ENCODE data around the gene CLN3. TPM values are rescaled to one million over a fixed set of nuclear protein-coding genes. Genes with fewer than 3 reads are reported as not detected.
A peak's percentile ranks its signal among the peaks of the same experiment; 100 is the strongest.
"Not testable (repeated sequence)": the region's sequence is repeated elsewhere in the genome, so short reads cannot be mapped to it uniquely, and the experiment has no call there.

CLN3 gene
- total RNA-seq, 4 donors from 2014 or later = 80.2 to 294 (median 154) TPM

GRCh38 chr16:28491230-28491969 is 474 bp downstream of the CLN3 start:
- Histone ChIP-seq H3K4me1 (peaks cover 5 to 64% (median 31%) of the 10 kb centered on the region in 4 donors), H3K27me3 (no peaks in the 10 kb centered on the region), H3K36me3 (peaks cover 0 to 16% (median 8%) of the 10 kb centered on the region in 4 donors), H3K27ac (peak overlapping the region; percentile 89 to 98 (median 95)), H3K9me3 (no peaks in the 10 kb centered on the region), H3K4me3 (peak overlapping the region; percentile 61 to 100 (median 86))
- TF ChIP-seq EP300 (IDR thresholded peaks at IDR 0.05; ENCODE audit: low read depth) (no peak), CTCF (IDR thresholded peaks at IDR 0.05) (peak; percentile 21 to 54 (median 30))
- in situ Hi-C loops (cut with MboI; ENCODE audit: low pct_ligation_motif_present in 1 of 4, low pct_unique_long_range_greater_than_20kb in 1 of 4, low sequenced_read_pairs in 3 of 4) = no loop called here
- intact Hi-C loops (cut with DNase I; ENCODE audit: low total_unique reads) = loop anchor here (1.0 kb wide), 1 partner anchor 47 kb away; the partner anchor contains the start of gene NUPR1
- 0 to 2% methylated on average over 2 to 42 of the region's 42 CpGs for WGBS, 2 donors (ENCODE audit: low coverage in 1 of 2)
- peak; percentile 53 for DNase-seq

GRCh38 chr16:28486266-28486665 is 5.6 kb downstream of the CLN3 start:
- H3K27ac ChIP-seq = no peak overlapping the region
- H3K9me3 ChIP-seq = no peaks in the 10 kb centered on the region
- TF ChIP-seq EP300 (IDR thresholded peaks at IDR 0.05; ENCODE audit: low read depth) = no peak
- TF ChIP-seq CTCF (IDR thresholded peaks at IDR 0.05) = no peak
- TF ChIP-seq POLR2AphosphoS5 (IDR thresholded peaks at IDR 0.05) = no peak
- TF ChIP-seq POLR2A (IDR thresholded peaks at IDR 0.05) = no peak
- 97% methylated on average over 4 of the region's 5 CpGs; no CpG with 5 or more reads in 1 of the 2 donors for WGBS, 2 donors (ENCODE audit: low coverage in 1 of 2)
- peaks cover 10 to 55% (median 15%) of the 10 kb centered on the region in 4 donors for H3K4me1 ChIP-seq
- H3K4me3 ChIP-seq = no peak overlapping the region
- intact Hi-C loops (cut with DNase I; ENCODE audit: low total_unique reads) (loop anchor here (5.0 kb wide), 2 partner anchors 66 to 131 kb away; partner anchors contain the start of gene SGF29), in situ Hi-C loops (cut with MboI; ENCODE audit: low pct_ligation_motif_present in 1 of 4, low pct_unique_long_range_greater_than_20kb in 1 of 4, low sequenced_read_pairs in 3 of 4) (loop anchor here in 1 of 4 donors (10.0 kb wide), 1 partner anchor 59 kb away; no protein-coding TSS in a partner anchor)
- H3K36me3 ChIP-seq = peaks cover 0 to 49% (median 21%) of the 10 kb centered on the region in 4 donors
- H3K27me3 ChIP-seq = no peaks in the 10 kb centered on the region
- no peak for DNase-seq

GRCh38 chr16:28483361-28483760 is 8.5 kb downstream of the CLN3 start:
- Histone ChIP-seq H3K36me3 (peaks cover 0 to 46% (median 15%) of the 10 kb centered on the region in 4 donors), H3K27ac (peak overlapping the region in 2 of 4 donors; percentile 82 to 88), H3K4me1 (peaks cover 6 to 41% (median 17%) of the 10 kb centered on the region in 4 donors)
- H3K27me3 ChIP-seq; intact Hi-C loops (cut with DNase I; ENCODE audit: low total_unique reads); H3K9me3 ChIP-seq; DNase-seq; H3K4me3 ChIP-seq: not testable (repeated sequence)
- WGBS, 2 donors (ENCODE audit: low coverage in 1 of 2) = 91% methylated on average over 5 of the region's 5 CpGs; no CpG with 5 or more reads in 1 of the 2 donors
- in situ Hi-C loops (cut with MboI; ENCODE audit: low pct_ligation_motif_present in 1 of 4, low pct_unique_long_range_greater_than_20kb in 1 of 4, low sequenced_read_pairs in 3 of 4) = loop anchor here in 1 of 4 donors (10.0 kb wide), 1 partner anchor 61 kb away; no protein-coding TSS in a partner anchor

- intact Hi-C loops (cut with DNase I; ENCODE audit: low total_unique reads) = no loop called here
- peaks cover 0 to 55% (median 15%) of the 10 kb centered on the region in 4 donors for H3K36me3 ChIP-seq
- 60 to 90% methylated on average over 1 to 13 of the region's 13 CpGs for WGBS, 2 donors (ENCODE audit: low coverage in 1 of 2)
Measured at GRCh38 chr16:28482026-28482425, 9.8 kb downstream of the CLN3 start.

More at GRCh38 chr16:28482026-28482425, 9.8 kb downstream of the CLN3 start:
- peak overlapping the region; percentile 82 to 88 (median 84) for H3K27ac ChIP-seq
- H3K4me1 ChIP-seq = peaks cover 6 to 40% (median 17%) of the 10 kb centered on the region in 4 donors
- no peak for DNase-seq
- no peak overlapping the region for H3K4me3 ChIP-seq
- H3K27me3 ChIP-seq = no peaks in the 10 kb centered on the region
- no peak for TF ChIP-seq POLR2A (IDR thresholded peaks at IDR 0.05)
- no peak for TF ChIP-seq EP300 (IDR thresholded peaks at IDR 0.05; ENCODE audit: low read depth)
- TF ChIP-seq POLR2AphosphoS5 (IDR thresholded peaks at IDR 0.05) = no peak
- TF ChIP-seq CTCF (IDR thresholded peaks at IDR 0.05) = no peak
- in situ Hi-C loops (cut with MboI; ENCODE audit: low pct_ligation_motif_present in 1 of 4, low pct_unique_long_range_greater_than_20kb in 1 of 4, low sequenced_read_pairs in 3 of 4) = loop anchor here in 1 of 4 donors (10.0 kb wide), 1 partner anchor 63 kb away; no protein-coding TSS in a partner anchor
- no peaks in the 10 kb centered on the region for H3K9me3 ChIP-seq
